OCI-LY3 (cell line): Measurements from ENCODE around the gene STARD4.

Source experiments
- EZH2phosphoT487 ChIP-seq: fragments of 200-600 bp; shearing (Covaris generic); IDR thresholded peaks from 2 replicates; pipeline ENCODE4 v1.6.1; 2018; ENCODE audit warnings: antibody characterized with exemption, mixed run types, low read depth
- TF ChIP-seq, protein P1 (sequence below): fragments of 200-600, 300-600 bp; sonication (generic); IDR thresholded peaks from 2 replicates; pipeline ENCODE4 v1.5.1; 2014; ENCODE audit warnings: antibody characterized with exemption, low read length, low read depth

DNA sequence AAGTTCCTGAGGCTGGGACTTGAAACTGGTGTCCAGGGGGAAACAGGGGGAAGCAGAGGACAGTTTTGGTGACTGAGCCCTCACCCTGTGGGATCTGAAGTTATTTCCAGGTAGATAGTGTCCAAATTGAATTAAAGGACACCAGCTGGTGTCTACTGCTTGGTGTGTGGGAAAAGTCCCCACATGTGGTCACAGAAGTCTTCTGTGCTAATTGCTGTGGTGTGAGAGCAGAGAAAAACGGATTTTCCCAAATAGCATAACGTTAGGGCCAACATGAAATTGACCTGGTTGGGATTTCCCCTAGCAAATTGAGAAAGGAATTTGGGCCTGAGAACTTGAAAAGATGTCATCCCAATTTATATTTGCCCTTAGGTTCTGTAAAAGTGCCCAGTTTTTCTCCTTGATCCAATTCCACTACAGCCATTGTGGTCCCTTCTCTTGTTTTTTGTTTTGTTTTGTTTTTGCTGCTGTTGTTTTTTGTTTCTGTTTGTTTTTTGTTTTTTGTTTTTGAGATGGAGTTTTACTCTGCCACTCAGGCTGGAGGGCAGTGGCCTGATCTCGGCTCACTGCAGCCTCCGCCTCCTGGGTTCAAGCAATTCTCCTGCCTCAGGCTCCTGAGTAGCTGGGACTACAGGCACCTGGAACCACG is 5.6 kb upstream of the STARD4 start:
- TF ChIP-seq, protein P1, sequence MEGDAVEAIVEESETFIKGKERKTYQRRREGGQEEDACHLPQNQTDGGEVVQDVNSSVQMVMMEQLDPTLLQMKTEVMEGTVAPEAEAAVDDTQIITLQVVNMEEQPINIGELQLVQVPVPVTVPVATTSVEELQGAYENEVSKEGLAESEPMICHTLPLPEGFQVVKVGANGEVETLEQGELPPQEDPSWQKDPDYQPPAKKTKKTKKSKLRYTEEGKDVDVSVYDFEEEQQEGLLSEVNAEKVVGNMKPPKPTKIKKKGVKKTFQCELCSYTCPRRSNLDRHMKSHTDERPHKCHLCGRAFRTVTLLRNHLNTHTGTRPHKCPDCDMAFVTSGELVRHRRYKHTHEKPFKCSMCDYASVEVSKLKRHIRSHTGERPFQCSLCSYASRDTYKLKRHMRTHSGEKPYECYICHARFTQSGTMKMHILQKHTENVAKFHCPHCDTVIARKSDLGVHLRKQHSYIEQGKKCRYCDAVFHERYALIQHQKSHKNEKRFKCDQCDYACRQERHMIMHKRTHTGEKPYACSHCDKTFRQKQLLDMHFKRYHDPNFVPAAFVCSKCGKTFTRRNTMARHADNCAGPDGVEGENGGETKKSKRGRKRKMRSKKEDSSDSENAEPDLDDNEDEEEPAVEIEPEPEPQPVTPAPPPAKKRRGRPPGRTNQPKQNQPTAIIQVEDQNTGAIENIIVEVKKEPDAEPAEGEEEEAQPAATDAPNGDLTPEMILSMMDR: no peak
- TF ChIP-seq EZH2phosphoT487: no peak
